HG03196 (cell line): ENCODE measurements around the gene TAF1.
"Not testable (repeated sequence)": the region's sequence is repeated elsewhere in the genome, so short reads cannot be mapped to it uniquely, and the experiment has no call there.

Experiments used
- ATAC-seq: cut with Tn5 transposase; IDR thresholded peaks from one replicate; pipeline ENCODE4 v1.9.1; 2021; ENCODE audit not compliant: unreplicated experiment

TAF1 gene

GRCh38 chrX:71495979-71496378 lies 129.8 kb downstream of the TAF1 start:
- not testable (repeated sequence) for ATAC-seq

GRCh38 chrX:71496476-71496875 lies 130.3 kb downstream of the TAF1 start:
- ATAC-seq = no peak

GRCh38 chrX:71502080-71502479 lies 135.9 kb downstream of the TAF1 start:
- not testable (repeated sequence) for ATAC-seq

GRCh38 chrX:71504346-71504745 lies 138.2 kb downstream of the TAF1 start:
- no peak for ATAC-seq

GRCh38 chrX:71509289-71509688 lies 143.1 kb downstream of the TAF1 start:
- ATAC-seq = no peak

GRCh38 chrX:71510161-71510560 lies 144.0 kb downstream of the TAF1 start:
- ATAC-seq = no peak

- not testable (repeated sequence) for ATAC-seq
Measured at GRCh38 chrX:71513731-71514130, 147.6 kb downstream of the TAF1 start.

GRCh38 chrX:71514367-71515037 lies 148.3 kb downstream of the TAF1 start:
- no peak for ATAC-seq

GRCh38 chrX:71515038-71515396 lies 148.9 kb downstream of the TAF1 start:
- no peak for ATAC-seq
